HuH-7.5 (cell line): ENCODE results near the gene TEX38.
"Not testable (repeated sequence)": the region's sequence is repeated elsewhere in the genome, so short reads cannot be mapped to it uniquely, and the experiment has no call there.

ENCODE experiments used
- DNase-seq: peaks from one replicate; pipeline ENCODE4 v3.0.0; 2011; ENCODE audit warnings: low spot score

Gene TEX38

GRCh38 chr1:46655848-46656247 lies 15.8 kb upstream of the TEX38 start:
- no peak for DNase-seq

DNA sequence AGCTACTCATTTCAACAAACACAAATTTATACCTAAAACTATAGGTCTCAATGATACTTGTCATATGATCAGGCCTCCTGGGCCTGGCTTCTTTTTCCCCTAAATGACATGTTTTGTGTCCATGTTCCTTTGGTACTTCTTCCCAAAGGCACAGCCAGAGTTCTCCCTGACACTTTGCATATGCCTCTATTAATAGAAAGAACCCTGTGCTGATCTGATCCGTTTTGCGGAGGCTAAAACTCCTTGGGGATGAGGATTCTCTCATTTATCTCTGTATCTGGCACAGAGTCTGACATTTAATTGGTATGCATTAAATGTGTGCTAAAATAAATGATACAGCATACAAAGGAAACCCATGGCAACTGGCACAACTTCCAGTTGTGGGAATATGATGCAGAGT lies 15.0 kb upstream of the TEX38 start:
- no peak for DNase-seq

DNA sequence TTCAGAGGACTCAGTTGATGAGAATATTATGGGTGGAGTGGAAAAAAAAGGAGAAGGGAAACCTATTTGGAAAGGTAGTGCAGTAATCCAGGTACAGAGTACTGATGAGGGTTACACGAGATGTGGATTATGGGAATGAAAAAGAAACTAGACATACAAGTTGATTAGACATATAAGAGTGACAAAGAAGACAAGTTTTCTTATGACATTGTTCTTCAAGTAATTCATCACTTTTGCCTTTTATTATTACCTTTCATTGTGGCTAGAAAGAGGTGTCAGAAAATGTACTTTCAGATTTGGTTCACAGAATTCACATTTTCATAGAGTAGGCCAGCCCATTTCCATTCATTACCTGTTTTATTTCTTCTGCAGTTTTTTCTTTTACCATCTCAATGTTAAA lies 13.9 kb upstream of the TEX38 start:
- DNase-seq = no peak

DNA sequence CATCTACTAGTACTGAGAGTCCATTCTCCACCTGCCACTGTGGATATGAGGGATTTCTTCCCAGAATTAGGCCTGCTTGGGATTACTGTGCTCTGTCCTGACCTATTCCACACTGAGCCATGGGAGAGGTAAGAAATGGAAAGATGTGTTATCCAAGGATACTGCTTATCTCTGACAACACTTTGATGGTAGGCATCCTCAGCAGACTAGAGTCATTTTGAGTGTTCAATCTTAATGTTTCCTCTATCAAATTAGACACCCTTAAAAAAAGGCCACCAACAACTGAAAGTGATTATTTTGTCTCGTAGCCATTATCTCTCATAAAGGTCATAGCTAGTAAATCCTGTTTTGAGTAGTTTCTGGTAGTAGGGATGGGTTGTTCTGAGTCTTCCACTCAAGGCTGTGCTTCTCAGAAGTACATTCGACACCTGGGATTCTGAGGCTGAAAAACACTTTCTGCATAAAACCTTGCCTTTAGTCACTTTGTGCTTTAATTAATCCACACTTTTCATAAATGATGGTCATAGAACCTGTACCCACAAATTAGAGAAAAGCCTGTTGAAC lies 12.3 kb upstream of the TEX38 start:
- DNase-seq = no peak

DNA sequence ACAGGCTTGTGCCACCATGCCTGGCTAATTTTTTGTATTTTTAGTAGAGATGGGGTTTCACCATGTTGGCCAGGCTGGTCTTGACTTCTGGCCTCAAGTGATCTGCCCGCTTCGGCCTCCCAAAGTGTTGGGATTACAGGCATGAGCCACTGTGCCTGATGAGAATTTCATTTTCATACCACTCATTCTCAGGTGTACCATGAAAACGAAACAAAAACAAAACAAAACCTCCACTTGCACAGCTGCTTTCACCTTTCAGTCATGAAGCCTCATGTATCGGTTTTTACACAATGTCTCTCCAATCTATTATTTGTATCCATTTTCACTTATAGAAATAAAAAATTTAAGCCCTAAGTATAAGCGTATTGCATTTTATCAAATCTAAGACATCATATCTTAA lies 11.5 kb upstream of the TEX38 start:
- DNase-seq = not testable (repeated sequence)

DNA sequence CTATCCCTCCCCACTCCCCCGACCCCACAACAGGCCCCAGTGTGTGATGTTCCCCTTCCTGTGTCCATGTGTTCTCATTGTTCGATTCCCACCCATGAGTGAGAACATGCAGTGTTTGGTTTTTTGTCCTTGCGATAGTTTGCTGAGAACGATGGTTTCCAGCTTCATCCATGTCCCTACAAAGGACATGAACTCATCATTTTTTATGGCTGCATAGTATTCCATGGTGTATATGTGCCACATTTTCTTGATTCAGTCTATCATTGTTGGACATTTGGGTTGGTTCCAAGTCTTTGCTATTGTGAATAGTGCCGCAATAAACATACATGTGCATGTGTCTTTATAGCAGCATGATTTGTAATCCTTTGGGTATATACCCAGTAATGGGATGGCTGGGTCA lies 8.7 kb upstream of the TEX38 start:
- DNase-seq = not testable (repeated sequence)

DNA sequence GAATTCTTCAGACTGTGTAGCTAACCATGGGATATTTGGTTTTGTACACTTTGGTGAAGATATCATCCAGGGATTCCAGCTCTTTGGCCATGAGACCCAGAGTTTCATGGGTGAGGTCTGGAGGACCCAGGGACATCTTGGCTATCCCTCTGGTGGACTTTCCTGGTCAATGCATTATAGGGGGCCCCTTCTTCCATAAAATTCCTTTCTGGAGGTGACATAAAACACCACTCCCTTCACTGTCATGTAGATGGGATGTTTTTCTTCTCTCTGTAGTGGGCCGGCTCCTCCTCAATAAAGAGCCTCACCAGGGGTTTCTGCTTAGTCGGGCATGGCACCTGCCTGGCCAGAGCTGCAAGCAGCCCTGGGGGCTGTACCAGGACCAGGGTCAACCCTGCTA lies 5.7 kb upstream of the TEX38 start:
- DNase-seq = no peak

DNA sequence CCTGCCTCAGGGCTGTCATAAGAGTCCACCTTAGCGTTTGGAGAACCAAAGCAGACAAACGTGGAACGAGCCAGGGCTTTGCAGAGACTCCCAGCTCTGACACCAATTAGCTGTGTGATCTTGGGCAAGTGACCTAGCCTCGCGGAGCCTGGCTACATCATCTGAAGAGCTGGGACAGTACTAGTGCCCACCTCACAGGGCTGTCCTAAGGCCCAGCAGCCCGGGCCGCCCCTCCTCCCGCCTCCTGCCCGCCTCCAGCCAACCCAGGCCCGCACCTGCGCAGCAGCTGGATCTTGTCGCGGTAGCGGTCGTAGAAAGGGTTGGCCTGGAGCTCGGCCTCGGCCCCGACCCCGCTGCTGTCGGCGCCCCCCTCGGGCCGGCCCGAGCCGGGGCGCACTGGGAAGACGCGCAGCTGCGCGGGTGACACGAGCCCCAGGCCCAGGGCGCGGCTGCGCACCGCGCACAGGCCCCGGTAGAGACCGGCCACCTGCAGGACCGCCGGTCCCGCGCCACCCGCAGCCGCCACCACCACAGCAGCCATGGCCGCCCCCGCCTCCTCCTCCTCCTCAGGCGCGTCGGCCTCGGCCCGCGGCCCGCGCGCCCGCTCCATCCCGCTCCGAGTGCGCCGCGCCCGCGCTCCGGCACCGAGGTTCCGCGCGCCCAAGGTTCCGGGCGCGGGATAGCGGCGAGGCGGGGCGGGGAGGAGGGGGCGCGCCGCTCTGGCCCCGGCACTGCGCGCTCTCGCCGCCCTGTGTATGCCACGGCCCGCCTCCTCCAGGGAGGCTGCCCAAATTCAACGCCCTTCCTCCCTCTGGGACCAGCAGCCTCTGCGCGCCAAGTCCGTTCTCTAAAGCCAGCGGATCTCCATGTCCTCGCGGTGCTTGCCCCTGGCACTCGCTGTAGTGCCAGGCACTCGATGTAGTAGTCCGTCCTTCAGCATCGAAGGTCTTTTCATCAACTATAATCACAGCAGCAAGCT lies 3.6 kb upstream of the TEX38 start, which contains the start of gene ATPAF1:
ATPAF1 (minus strand) TSS at position 583 of the 979 bp plus-strand sequence; CDS start at position 541, 42 bp downstream.
- peak; percentile 59 for DNase-seq

- DNase-seq = no peak
These were observed 1.5 kb upstream of the TEX38 start for GRCh38 chr1:46670134-46670533.

- no peak for DNase-seq
These were observed 1.0 kb downstream of the TEX38 start for GRCh38 chr1:46672696-46673095.

GRCh38 chr1:46673749-46674182 lies 2.1 kb downstream of the TEX38 start:
- DNase-seq = no peak

- DNase-seq = no peak
These were observed 4.1 kb downstream of the TEX38 start for GRCh38 chr1:46675549-46676314.

DNA sequence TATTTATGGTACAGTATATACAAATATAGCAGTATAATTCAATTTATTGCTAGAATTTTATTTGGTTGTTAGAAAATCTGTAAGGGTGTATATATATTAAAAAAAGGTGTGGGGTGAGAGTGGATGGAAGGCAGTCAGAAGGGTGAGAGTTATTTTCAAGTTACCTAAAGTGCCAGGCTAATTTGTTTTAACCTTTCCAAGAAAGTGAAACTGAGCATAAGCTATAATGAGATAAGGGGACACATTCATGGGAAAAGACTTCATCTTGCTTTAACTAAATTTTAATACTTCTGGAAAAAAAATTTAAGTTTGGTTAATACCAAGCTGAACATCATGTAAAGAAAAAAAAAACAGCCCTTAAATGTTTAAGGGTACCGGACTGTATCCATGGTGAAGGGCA lies 4.9 kb downstream of the TEX38 start:
- no peak for DNase-seq

DNA sequence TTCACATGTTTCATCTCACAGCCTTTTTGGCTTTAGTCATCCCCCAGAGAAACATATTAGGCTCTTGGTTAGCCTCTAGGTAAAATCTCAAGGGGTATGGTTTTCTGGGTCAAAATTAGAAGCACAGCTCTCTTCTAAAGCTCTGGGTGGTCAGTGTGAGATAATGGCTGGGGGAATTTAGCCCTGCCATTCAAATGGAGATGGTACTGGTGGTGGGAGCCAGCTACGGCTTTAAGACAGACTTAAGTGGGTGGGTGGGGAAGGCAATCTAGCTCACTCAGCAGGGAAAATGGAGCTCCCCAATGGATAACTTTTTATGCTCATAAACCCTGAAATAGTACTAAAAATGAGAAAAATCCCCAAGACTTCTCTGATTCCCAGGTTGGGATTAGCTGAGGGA lies 5.7 kb downstream of the TEX38 start:
- DNase-seq = no peak

DNA sequence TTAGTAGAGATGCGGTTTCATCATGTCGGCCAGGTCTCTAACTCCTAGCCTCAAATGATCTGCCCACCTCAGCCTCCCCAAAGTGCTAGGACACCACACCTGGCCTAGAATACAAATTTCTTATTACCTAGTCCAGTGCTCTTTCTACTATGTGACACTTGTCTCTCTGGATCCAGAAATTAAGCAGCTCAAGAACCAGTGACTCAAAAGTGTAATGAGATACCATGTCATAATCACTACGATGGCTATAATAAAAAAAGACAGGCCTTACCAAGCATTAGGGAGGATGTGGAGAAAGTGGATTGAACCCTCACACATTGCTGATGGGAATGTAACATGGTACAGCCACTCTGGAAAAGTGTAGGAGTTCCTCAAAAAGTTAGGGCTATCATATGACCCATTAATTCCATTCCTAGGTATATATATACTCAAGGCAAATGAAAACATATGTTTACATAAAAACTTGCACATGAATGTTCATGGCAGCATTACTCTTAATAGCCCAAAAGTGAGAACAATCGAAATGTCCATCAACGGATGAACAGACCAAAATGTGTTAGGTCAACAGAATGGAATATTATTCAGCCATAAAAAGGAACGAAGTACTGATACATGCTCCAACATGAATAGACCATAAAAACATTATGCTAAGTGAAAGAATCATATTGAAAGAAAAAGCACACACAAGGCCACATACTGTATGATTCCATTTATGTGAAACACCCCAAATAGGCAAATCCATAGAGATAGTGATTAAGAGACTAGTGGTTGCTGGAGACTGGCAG lies 8.3 kb downstream of the TEX38 start:
- no peak for DNase-seq

DNA sequence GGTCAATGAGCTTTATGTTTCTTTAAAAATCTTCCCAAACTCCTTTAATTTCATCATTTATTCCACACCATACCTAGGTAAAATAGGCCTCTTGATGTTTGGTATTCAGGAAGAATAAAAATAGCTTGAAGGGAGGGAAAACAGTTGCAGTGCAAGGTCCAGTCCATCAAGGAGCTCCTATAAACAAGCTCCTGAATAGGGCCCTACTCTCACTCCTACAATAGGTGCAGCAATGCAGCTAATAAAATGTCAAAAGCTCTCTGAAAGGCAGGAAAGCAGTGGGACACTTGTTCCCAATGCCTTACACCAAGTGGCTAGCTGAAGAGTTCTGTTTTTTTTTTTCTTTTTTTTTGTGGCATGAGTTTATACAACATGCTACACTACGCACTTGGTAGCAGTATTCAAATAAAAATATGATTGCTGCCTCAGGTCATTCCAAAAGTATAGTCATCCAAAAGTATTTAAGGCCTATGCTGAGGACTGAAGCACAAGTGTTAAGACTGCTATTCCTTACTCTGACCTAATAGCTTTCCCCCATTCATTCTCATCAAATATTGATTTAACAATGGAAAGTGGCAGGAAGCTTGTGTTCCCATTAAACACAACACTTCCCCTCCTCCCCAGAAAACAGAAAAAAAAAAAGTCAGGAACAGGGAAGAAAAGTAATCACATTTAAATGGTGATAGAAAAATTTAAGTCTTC lies 9.8 kb downstream of the TEX38 start:
- DNase-seq = no peak

DNA sequence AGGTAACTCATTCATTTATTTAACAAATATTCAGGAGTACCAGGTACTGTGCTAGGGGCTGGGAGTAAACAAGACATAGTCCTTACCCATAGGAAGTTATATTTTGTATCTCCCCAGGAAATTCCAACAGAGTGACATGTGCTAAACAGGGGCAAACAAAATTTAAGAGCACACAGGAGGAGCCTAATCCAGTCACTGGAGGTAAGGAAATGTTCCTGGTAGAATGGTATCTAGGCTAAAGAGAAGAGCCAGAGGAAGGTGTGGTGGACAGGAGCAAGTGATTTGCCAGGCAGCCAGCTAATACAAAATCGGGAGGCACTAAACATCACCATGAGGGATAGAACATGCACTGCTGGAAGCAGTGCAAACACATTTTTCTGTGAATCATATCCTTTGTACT lies 10.4 kb downstream of the TEX38 start:
- no peak for DNase-seq

- DNase-seq = no peak
These were observed 13.0 kb downstream of the TEX38 start for GRCh38 chr1:46684670-46685069.

DNA sequence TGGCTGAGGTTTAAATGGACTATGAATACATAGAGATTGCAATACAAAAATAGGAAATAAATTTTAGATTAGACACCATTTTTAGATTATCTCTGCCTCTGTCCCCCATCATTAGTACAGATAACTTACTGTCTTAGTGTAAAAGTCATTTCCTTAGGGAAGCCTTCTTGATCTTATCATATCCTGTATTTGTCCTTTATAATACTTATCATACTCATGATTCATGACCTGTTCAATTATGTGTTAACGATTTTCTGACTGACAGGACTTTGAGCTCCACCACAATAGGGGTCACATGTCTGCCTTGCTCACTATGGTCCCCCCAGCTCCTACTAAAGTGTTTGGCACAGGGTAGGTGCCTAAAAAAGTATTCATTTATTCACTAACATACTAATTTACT lies 14.6 kb downstream of the TEX38 start:
- no peak for DNase-seq

DNA sequence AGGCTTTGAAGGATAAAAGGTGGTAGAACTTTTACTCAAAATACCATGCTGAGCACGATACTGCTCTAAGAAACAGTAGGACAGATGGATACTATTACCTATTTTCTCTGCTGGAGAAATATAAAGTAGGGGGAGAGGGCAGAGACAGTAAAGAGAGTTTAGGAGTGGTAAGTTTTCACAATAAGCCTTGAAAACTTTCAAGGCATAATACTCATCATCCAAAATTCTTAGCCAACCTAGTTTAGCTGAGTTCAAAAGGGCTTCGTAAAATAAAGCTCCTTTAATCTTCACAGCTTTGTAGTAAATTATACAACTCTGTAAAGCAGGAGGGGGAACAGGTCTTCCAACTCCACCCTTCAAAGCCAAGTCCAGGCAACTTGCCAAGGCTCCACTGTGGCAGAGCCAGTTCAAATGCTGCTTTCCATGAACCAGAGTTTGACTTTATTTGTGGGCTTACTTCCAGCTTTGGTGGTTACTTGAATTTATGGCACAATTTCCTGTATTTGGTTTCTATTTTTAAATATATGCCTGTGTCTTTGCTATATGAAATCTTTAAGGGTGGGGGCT lies 15.5 kb downstream of the TEX38 start:
- no peak for DNase-seq
